Motor neuron (in vitro differentiated cells): ENCODE measurements around the gene DGCR8. TPM values are rescaled to one million over a fixed set of nuclear protein-coding genes. Genes with fewer than 3 reads are reported as not detected.
A peak's percentile ranks its signal among the peaks of the same experiment; 100 is the strongest.

Experiments
- ATAC-seq, 8 experiments: fragments of 200-7000 bp; cut with Tn5 transposase; replicated peaks in 6 of 8; 2 replicates each; pipeline ENCODE4 v1.8.0; 2021; ENCODE audit warnings: mild to moderate bottlenecking in 8 of 8, moderate library complexity in 8 of 8
- H3K27ac ChIP-seq, 2 donors: fragments of 250-450 bp; sonication (Bioruptor Pico); 2 replicates each; pipeline ENCODE4 v1.9.0; 2021; ENCODE audit warnings: antibody characterized with exemption in 2 of 2, mild to moderate bottlenecking in 2 of 2, moderate library complexity in 1 of 2
- H3K4me1 ChIP-seq, 2 donors: fragments of 250-450 bp; sonication (Bioruptor Pico); replicated peaks in 1 of 2; 2 replicates each; pipeline ENCODE4 v1.6.1; 2021; ENCODE audit warnings: antibody characterized with exemption in 2 of 2, mild to moderate bottlenecking in 2 of 2, moderate library complexity in 1 of 2
- H3K4me3 ChIP-seq, 5 donors: fragments of 250-450 bp; sonication (Bioruptor Pico); 2 replicates each; pipeline ENCODE4 v1.9.0; 2021; ENCODE audit warnings: antibody characterized with exemption in 5 of 5, mild to moderate bottlenecking in 5 of 5, moderate library complexity in 4 of 5
- WGBS, 10 experiments: fragments of 450-650 bp; shearing (Covaris generic); methylation state at CpG; one replicate each; pipeline ENCODE4 v1.0.0; 2022; 5-methylcytosine and 5-hydroxymethylcytosine counted together
- in situ Hi-C, 9 experiments: fragments of 400-800 bp; cut with MboI; loops; one replicate each; pipeline ENCODE4 v1.15.0; 2021; ENCODE audit warnings: low sequenced_read_pairs in 9 of 9, low pct_unique_long_range_greater_than_20kb in 2 of 9; ENCODE audit not compliant: unreplicated experiment in 9 of 9
- total RNA-seq, 8 experiments: library from RNA; unstranded; fragments of 300-600 nt; gene quantifications; 2 replicates each; pipeline versions ENCODE4 v1.2.3 to v1.2.4, GENCODE V29; 2022

The DGCR8 gene
- total RNA-seq, 8 experiments from 2014 or later, result 10.9 to 51.6 (median 20.2) TPM

DNA sequence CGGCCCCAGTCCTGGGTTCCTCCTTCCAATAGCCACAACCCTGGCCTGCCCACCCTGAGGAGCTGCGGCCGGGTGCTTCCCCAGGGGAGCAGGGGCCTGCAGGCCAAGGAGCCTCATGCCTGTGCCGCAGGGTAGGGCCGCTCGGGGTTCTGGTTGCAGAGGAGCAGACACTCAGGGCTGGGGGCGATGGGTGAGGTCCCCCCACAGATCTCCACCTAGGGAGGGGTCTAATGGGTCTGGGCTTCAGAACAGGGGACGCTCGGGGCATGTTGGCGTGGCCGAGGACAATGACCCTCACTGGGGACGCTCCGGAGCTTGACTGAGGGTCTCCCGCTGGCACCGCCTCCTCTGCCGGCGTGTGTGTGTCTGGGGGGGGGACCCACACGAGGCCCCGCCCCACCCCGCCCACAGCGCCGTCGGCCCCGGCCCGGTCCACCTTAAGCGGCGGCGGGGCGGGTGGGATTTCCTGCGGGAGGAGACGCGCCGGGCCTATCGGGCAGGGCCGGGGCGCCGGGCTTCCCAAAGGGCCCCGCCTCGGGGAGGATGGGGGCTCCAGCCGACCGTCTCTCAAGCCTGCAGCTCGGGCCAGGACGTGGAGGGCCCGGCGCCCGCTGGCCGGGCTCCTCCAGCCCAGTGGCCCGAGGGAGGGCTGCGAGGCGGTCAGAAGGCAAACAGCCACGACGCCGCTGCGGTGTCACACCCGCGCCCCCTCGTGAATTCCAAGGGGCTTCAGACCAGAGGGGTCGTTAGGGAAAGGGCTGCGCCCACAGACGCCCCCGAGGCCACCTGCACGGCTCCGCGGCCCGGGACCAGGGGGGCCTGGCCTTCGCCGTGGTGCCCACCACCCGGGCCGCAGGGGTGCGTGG lies 50.9 kb downstream of the DGCR8 start:
- WGBS, 10 experiments, result 20 to 49% (median 40%) methylated on average over 1 to 4 of the region's 70 CpGs; no CpG with 5 or more reads in 7 of the 10 experiments
- Histone ChIP-seq H3K4me1 (peaks cover 19% of the 10 kb centered on the region in 2 donors), H3K4me3 (peak overlapping the region; percentile 90 to 100 (median 96)), H3K27ac (peak overlapping the region; percentile 89 to 94)
- in situ Hi-C loops, result loop anchor here in 1 of 9 experiments (25.0 kb wide), 1 partner anchor 94 kb away; no protein-coding TSS in a partner anchor
- peak; percentile 55 to 82 (median 74) for ATAC-seq

DNA sequence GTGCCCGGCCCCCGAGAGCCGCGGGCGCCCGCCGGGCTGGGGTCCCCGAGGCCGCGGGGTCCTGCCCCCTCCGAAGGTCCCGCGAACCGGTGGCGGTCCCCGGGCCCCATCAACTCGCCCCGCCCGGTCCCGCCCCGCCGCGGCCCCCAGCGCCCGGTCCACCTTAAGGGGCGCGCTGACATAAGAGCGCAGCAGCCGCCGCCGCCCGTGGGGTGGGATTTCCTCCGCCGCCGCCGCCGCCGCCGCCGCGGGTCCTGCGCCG lies 51.5 kb downstream of the DGCR8 start, which contains the start of gene ZDHHC8:
Gene ZDHHC8, plus strand, starts transcription at position 208 of the 262 bp plus-strand sequence. CDS start 144 bp downstream, outside the sequence.
- in situ Hi-C loops, result loop anchor here in 1 of 9 experiments (25.0 kb wide), 1 partner anchor 94 kb away; no protein-coding TSS in a partner anchor
- Histone ChIP-seq H3K4me3 (peak within 1 kb of the TSS; percentile 90 to 100 (median 96)), H3K4me1 (peaks cover 20 to 24% of the 10 kb centered on the region in 2 donors), H3K27ac (peak within 1 kb of the TSS; percentile 89 to 94)
- peak; percentile 31 to 64 (median 56) for ATAC-seq
- no CpG with 5 or more reads among the region's 43 CpGs for WGBS, 10 experiments

DNA sequence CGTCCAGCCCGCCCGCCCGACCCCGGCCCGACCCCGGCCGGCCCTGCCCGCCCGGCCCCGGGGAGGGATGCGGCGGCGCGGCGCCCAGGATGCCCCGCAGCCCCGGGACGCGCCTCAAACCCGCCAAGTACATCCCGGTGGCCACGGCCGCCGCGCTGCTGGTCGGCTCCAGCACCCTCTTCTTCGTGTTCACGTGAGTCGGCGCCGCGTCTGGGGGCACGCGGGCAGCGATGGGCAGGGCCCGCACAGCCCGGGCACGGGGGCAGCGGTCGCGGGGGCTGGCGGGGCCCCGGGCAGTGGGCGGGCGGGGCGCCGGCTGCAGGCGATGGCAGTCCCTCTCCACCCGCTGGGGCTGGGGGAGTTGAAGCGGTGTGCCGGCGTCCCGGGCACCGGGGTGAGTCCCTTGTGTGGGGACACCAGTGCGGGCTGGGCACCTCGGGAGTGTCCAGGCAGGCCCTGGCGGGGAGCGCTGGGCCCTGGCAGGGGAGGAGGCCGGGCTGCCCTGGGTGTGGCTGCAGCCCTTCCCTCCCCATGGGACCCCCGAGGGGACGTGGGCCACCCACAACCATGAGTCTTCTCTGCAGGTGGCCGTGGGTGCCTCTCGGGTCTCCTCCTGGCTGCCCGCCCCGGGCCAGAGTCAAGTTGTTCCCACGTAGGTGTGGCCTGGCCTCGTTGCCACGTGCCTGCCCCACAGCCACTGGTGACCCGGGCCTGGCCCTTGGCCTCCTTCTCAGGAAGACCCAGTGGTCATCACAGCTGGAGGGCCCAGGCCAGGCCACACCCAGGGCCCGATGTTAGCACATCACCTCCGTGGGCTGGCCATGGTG lies 52.0 kb downstream of the DGCR8 start:
- ATAC-seq, result peak; percentile 10 to 36 (median 23)
- peak overlapping the region; percentile 89 to 94 for H3K27ac ChIP-seq
- in situ Hi-C loops, result loop anchor here in 1 of 9 experiments (25.0 kb wide), 1 partner anchor 95 kb away; no protein-coding TSS in a partner anchor
- peaks cover 22 to 30% of the 10 kb centered on the region in 2 donors for H3K4me1 ChIP-seq
- 0% methylated on average over 1 to 5 of the region's 72 CpGs; no CpG with 5 or more reads in 8 of the 10 experiments for WGBS, 10 experiments
- peak overlapping the region; percentile 90 to 100 (median 96) for H3K4me3 ChIP-seq

DNA sequence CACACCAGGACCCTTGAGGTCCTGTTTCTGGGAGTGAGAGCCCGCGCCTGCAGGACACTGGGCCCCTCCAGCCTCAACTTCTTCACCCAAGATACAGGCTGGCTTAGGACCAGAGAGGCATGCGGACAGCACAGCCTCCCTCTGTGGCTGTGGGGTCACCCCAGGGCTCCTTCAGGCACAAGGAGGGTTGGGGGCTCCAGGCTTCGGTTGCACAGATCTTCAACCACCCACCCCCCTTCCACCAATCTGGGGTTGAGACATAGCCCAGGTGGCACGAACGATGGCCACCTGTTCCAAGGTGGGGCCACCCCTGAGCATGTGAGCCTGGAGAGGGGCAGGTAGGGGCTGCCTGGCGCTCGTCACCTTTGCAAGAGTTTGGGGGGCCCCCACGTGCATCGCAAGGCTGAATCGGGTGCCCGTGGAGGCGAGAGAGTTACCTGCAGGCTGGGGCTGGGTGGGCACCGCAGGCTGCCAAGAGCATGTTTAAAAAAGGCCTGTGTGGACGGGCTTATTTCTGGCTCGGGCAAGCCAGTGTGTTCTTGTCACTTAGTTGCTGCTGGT lies 52.7 kb downstream of the DGCR8 start:
- in situ Hi-C loops, result loop anchor here in 1 of 9 experiments (25.0 kb wide), 1 partner anchor 95 kb away; no protein-coding TSS in a partner anchor
- Histone ChIP-seq H3K4me1 (peaks cover 26 to 37% of the 10 kb centered on the region in 2 donors), H3K4me3 (peak overlapping the region; percentile 90 to 100 (median 96)), H3K27ac (no peak overlapping the region)
- no peak for ATAC-seq
- WGBS, 10 experiments, result 58 to 100% (median 70%) methylated on average over 2 of the region's 16 CpGs; no CpG with 5 or more reads in 7 of the 10 experiments

DNA sequence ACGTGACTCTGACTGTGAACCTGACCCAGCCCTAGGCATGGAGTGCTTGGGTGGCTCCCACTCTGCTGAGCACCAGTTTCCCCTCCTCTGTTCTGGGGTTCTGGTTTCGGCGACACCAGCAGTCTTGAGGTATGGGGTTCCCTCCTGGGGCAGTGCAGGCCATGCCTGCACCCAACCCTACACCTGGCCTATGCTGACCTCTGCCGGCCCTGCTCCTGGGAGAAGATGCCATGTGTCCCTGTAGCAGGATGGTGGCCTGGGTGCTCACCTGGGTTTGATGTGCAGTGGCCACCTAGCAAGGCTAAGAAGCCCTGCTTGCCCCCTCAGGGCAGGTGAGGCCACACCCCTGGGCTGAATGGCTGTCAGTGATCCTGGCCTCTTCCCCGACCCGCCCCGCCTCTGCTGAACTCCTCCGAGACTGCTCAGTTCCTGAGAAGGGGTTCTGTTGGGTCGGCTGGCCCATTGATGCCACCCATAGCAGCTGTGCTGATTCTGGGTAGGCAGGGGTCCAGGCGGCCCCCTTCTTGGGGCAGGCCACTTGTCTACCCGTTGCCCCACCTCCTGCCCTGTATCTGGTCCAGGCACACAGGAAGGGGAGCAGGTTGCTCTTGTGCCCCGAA lies 54.0 kb downstream of the DGCR8 start:
- Histone ChIP-seq H3K4me3 (no peak overlapping the region), H3K4me1 (peaks cover 28 to 39% of the 10 kb centered on the region in 2 donors), H3K27ac (no peak overlapping the region)
- no peak for ATAC-seq
- 58 to 86% (median 82%) methylated on average over 1 to 7 of the region's 12 CpGs; no CpG with 5 or more reads in 6 of the 10 experiments for WGBS, 10 experiments
- in situ Hi-C loops, result loop anchor here in 1 of 9 experiments (25.0 kb wide), 1 partner anchor 97 kb away; no protein-coding TSS in a partner anchor

DNA sequence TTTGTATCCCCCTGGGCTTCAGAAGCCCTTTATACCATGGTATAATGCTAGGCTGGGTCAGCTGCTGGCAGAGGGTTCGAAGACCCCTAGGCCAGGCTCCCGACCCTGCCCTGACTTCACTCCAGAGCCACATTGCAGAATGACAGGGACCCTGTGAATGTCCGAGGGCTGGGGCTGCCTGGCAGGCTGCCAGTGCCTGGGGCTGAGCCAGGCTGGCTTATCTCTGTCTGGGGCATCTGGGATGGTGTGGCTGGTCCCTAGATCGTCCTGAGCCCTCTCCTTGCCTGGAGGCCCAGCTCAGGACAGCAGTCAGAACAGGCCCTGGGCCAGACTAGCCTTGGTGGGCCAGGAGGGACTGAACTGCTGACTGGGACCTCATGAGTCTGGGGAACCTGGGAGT lies 55.2 kb downstream of the DGCR8 start:
- H3K4me3 ChIP-seq, result no peak overlapping the region
- 20 to 80% (median 62%) methylated on average over 1 to 2 of the region's 4 CpGs; no CpG with 5 or more reads in 7 of the 10 experiments for WGBS, 10 experiments
- H3K27ac ChIP-seq, result no peak overlapping the region
- in situ Hi-C loops, result loop anchor here in 1 of 9 experiments (25.0 kb wide), 1 partner anchor 98 kb away; no protein-coding TSS in a partner anchor
- no peak for ATAC-seq
- peaks cover 25 to 39% of the 10 kb centered on the region in 2 donors for H3K4me1 ChIP-seq

DNA sequence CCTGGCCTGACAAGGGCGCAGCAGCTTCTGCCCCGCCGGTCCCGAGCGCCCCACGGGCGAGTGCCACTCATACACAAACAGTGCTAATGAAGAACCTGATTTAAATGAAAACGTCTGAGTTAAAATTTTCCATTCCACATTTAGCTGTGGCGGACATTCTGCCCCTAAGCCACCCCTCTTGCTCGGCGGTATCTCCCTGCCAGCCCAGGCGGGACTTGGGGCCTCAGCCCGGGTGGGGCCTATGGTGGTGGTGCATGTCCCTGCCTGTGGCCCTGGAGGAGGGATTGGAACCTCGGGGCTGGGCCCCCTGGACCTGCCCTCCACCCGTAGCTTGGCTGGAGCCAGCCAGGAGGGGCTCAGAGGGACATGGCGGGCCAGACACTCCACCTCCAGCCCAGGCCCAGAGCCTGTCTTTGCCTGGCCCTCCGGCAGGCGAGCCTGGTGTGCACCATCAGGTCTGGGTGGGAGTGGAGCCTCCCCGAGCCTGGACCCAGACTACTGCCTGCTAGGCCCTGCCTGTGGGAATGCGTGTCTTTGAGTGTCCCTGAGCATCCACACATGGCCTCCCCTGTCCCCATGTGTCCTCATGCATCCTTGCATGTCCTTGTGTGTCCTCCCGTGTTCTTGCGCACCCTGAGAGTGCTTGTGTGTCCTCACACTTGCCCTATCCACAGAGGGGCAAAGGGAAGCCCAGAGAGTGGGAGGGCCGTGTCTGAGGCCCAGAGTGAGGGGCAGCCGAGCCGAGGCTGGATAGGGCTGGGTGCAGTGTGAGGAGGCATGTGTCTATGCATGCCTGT lies 56.0 kb downstream of the DGCR8 start:
- no peak for ATAC-seq
- no peak overlapping the region for H3K4me3 ChIP-seq
- in situ Hi-C loops, result loop anchor here in 1 of 9 experiments (25.0 kb wide), 1 partner anchor 99 kb away; no protein-coding TSS in a partner anchor
- WGBS, 10 experiments, result 66 to 91% (median 85%) methylated on average over 5 to 12 of the region's 25 CpGs; no CpG with 5 or more reads in 6 of the 10 experiments
- H3K4me1 ChIP-seq, result peaks cover 20 to 34% of the 10 kb centered on the region in 2 donors
- no peak overlapping the region for H3K27ac ChIP-seq

DNA sequence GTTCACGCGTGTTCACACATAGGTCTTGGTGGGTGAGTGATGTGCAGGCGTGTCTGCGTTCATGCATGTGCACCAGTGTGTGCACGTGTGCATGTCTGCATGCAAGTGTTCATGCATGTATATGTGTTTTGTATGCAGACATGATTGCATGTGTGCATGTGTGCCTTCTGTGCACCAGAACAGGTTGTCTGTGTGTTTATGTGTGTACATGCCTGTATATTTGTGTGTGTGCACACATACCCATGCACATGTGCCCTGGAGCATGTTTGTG lies 56.5 kb downstream of the DGCR8 start:
- in situ Hi-C loops, result loop anchor here in 1 of 9 experiments (25.0 kb wide), 1 partner anchor 99 kb away; no protein-coding TSS in a partner anchor
- ATAC-seq, result no peak
- H3K27ac ChIP-seq, result no peak overlapping the region
- peaks cover 20 to 34% of the 10 kb centered on the region in 2 donors for H3K4me1 ChIP-seq
- no peak overlapping the region for H3K4me3 ChIP-seq
- 70 to 88% methylated on average over 3 of the region's 5 CpGs; no CpG with 5 or more reads in 8 of the 10 experiments for WGBS, 10 experiments

DNA sequence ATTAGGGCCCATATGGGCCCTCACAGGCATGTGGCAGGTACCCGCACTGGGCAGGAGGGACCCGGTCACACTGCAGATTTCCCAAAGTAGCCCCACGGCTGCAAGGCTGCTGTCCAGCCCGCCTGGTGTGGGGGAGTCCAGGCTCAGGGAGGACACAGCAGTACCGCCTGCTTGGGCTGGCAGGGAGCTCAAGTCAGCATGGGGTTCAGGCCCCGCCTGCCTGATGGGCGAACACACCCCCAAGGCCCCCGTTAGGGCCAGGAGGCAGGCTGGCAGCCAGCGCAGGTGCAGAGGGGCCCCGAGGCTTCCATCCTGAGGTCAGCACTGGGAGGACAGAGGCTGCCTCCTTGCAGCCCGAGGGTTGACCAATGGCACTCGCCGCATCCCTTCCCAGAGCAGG lies 57.1 kb downstream of the DGCR8 start:
- in situ Hi-C loops, result loop anchor here in 1 of 9 experiments (25.0 kb wide), 1 partner anchor 100 kb away; no protein-coding TSS in a partner anchor
- H3K4me1 ChIP-seq, result peaks cover 20 to 34% of the 10 kb centered on the region in 2 donors
- WGBS, 10 experiments, result 67 to 100% (median 90%) methylated on average over 1 to 2 of the region's 13 CpGs; no CpG with 5 or more reads in 6 of the 10 experiments
- peak overlapping the region; percentile 7 to 53 for H3K27ac ChIP-seq
- peak in 1 of 8 experiments; percentile 1 for ATAC-seq
- H3K4me3 ChIP-seq, result no peak overlapping the region

DNA sequence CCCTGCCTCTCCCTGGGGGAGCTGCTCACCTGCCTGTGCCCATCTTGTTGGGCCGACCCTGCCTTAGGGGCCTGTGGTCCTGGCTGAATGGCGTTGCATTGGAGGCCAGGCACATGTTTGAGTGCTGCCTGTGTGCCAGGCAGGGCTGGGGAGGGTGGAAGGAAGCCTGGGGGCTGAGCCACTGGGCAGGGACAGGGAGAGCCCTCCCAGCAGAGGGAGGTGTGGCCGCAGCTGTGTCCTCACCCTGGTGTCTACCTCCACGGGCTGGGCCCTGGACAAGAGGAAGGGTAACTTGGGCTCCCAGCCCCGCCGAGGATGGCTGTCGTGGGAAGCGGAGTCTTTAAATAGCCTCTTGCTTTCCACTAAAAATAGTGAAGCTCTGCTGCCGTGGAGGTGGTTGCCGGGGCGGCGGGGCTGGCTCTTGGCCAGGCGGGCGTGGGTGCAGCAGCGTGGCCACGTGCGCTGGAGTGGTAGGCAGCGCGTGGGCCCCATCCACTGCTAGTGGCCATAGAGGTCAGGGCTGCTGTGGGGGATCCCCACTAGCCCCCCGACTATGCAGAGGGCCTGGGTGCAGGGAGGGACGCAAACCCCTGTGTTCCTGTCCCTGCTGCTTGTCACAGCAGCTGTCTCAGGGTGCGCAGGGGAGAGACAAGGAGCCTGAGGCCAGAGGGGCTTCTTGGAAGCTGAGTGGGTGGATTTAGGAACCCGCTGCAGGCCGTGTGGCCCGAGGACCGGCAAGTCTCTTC lies 57.8 kb downstream of the DGCR8 start:
- Histone ChIP-seq H3K4me1 (peaks cover 14 to 28% of the 10 kb centered on the region in 2 donors), H3K4me3 (no peak overlapping the region), H3K27ac (peak overlapping the region in 1 of 2 donors; percentile 53)
- ATAC-seq, result peak; percentile 37 to 73 (median 60)
- WGBS, 10 experiments, result 20 to 86% (median 66%) methylated on average over 2 to 8 of the region's 26 CpGs; no CpG with 5 or more reads in 6 of the 10 experiments
- in situ Hi-C loops, result loop anchor here in 1 of 9 experiments (25.0 kb wide), 1 partner anchor 101 kb away; no protein-coding TSS in a partner anchor

DNA sequence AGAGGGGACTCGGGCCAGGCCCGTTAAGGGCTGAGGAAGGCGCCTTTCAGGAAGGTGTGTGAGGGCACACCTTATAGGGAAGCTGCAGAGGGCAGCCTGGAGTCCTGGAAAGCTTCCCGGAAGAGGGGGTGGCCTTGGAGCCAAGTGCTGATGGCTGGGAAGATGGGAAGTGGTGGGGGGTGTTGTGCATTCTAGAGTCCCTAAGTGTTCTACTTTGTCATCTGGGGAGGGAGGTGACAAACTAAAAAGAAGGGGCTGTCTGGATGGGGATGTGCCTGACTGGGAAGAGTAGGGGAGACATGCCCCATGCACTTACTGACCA lies 58.3 kb downstream of the DGCR8 start:
- in situ Hi-C loops, result loop anchor here in 1 of 9 experiments (25.0 kb wide), 1 partner anchor 101 kb away; no protein-coding TSS in a partner anchor
- peak overlapping the region in 1 of 2 donors; percentile 32 for H3K27ac ChIP-seq
- H3K4me3 ChIP-seq, result no peak overlapping the region
- WGBS, 10 experiments, result 60 to 94% (median 90%) methylated on average over 1 to 3 of the region's 4 CpGs; no CpG with 5 or more reads in 7 of the 10 experiments
- ATAC-seq, result peak in 1 of 8 experiments; percentile 8
- H3K4me1 ChIP-seq, result peaks cover 9 to 23% of the 10 kb centered on the region in 2 donors
